A549 (cell line): ENCODE data around the gene CUL1. TPM values are rescaled to one million over a fixed set of nuclear protein-coding genes. Genes with fewer than 3 reads are reported as not detected.

Experiments
- ATAC-seq, 2 experiments: fragments of 200-7000 bp in 1 of 2; fragments of >200 bp in 1 of 2; cut with Nextera tagmentation in 1 of 2; cut with Tn5 transposase in 1 of 2; 3 replicates each; pipeline versions ENCODE4 v1.8.0 to v1.9.1; 2018 to 2020; ENCODE audit warnings: mild to moderate bottlenecking in 1 of 2, moderate library complexity in 1 of 2
- CTCF ChIA-PET: fragments of 300-600 bp; sonication (Branson Sonifier 250); formaldehyde crosslinking; extraction: SDS; loops from one replicate; lab custom pipeline; 2021; ENCODE audit warnings: antibody characterized with exemption, inconsistent platforms; lab: Yijun Ruan, JAX
- POLR2A ChIA-PET: fragments of 350-600 bp; formaldehyde crosslinking; extraction: SDS; loops from one replicate; lab custom pipeline; 2021; ENCODE audit warnings: antibody characterized with exemption, inconsistent platforms; lab: Yijun Ruan, JAX
- DNase-seq, 2 experiments: peaks; one replicate each; pipeline versions ENCODE4 v3.0.0 to v3.0.0-alpha.2; 2011 to 2016; ENCODE audit warnings: low read depth in 1 of 2, low spot score in 1 of 2
- FAIRE-seq: peaks from 2 replicates; lab custom pipeline; 2011; peaks lifted over from hg19 to GRCh38; lab: Jason Lieb, UNC
- H3K27ac ChIP-seq, 2 experiments: fragments of >200 bp; sonication (Bioruptor Twin); formaldehyde crosslinking; 3 replicates each; pipeline ENCODE4 v1.5.1; 2016 to 2017
- H3K4me1 ChIP-seq: fragments of >200 bp; sonication (Bioruptor Twin); formaldehyde crosslinking; 3 replicates; pipeline ENCODE4 v1.6.1; 2016
- H3K4me2 ChIP-seq: fragments of >200 bp; sonication (Bioruptor Twin); formaldehyde crosslinking; 3 replicates; pipeline ENCODE4 v1.6.1; 2016
- H3K4me3 ChIP-seq: fragments of >200 bp; sonication (Bioruptor Twin); formaldehyde crosslinking; 3 replicates; pipeline ENCODE4 v1.5.1; 2016
- H3K9me3 ChIP-seq: fragments of >200 bp; sonication (Bioruptor Twin); formaldehyde crosslinking; 3 replicates; pipeline ENCODE4 v1.6.1; 2016
- ATOH8 ChIP-seq: fragments of 250-450 bp; sonication (Bioruptor Pico); IDR thresholded peaks from 2 replicates; pipeline ENCODE4 v1.5.0; 2020; ENCODE audit warnings: low read depth, mild to moderate bottlenecking, moderate library complexity
- BHLHE40 ChIP-seq: IDR thresholded peaks from 2 replicates; pipeline ENCODE4 v1.6.1; 2012; ENCODE audit warnings: low read depth, low read length, inconsistent platforms
- CBX2 ChIP-seq: fragments of 200-600 bp; sonication (generic); IDR thresholded peaks from 2 replicates; pipeline ENCODE4 v1.6.1; 2016; ENCODE audit warnings: low read depth, mild to moderate bottlenecking, borderline replicate concordance
- CBX8 ChIP-seq: fragments of 200-600 bp; sonication (generic); IDR thresholded peaks from 2 replicates; pipeline ENCODE4 v1.6.1; 2016
- CEBPB ChIP-seq, 2 experiments: fragments of >200 bp in 1 of 2; sonication (Bioruptor Twin) in 1 of 2; formaldehyde crosslinking in 1 of 2; IDR thresholded peaks; 2 replicates each; pipeline ENCODE4 v1.6.1; 2012 to 2016
- CTCF ChIP-seq: fragments of >200 bp; sonication (Bioruptor Twin); formaldehyde crosslinking; IDR thresholded peaks from 3 replicates; pipeline ENCODE4 v1.5.1; 2016
- ELK1 ChIP-seq: fragments of 150-350 bp; IDR thresholded peaks from 2 replicates; pipeline ENCODE4 v1.6.1; 2014; ENCODE audit warnings: low read depth, mild to moderate bottlenecking, low read length
- FOSB ChIP-seq: fragments of 250-450 bp; sonication (Bioruptor Pico); IDR thresholded peaks from 2 replicates; pipeline ENCODE4 v1.5.0; 2020; ENCODE audit warnings: mild to moderate bottlenecking, moderate library complexity
- FOXS1 ChIP-seq: fragments of 250-450 bp; sonication (Bioruptor Pico); IDR thresholded peaks from 2 replicates; pipeline ENCODE4 v1.5.0; 2020; ENCODE audit warnings: mild to moderate bottlenecking, moderate library complexity
- GATA3 ChIP-seq: IDR thresholded peaks from 2 replicates; pipeline ENCODE4 v1.6.1; 2012; ENCODE audit warnings: borderline replicate concordance
- HDAC2 ChIP-seq: fragments of 200-600 bp; sonication (generic); IDR thresholded peaks from 2 replicates; pipeline ENCODE4 v1.6.1; 2016
- HEYL ChIP-seq: fragments of 250-450 bp; sonication (Bioruptor Pico); IDR thresholded peaks from 2 replicates; pipeline ENCODE4 v1.8.0; 2021; ENCODE audit warnings: mild to moderate bottlenecking, moderate library complexity
- HOXB13 ChIP-seq: fragments of 250-450 bp; sonication (Bioruptor Pico); IDR thresholded peaks from 2 replicates; pipeline ENCODE4 v1.5.0; 2020; ENCODE audit warnings: low read depth, mild to moderate bottlenecking, moderate library complexity
- HOXB5 ChIP-seq: fragments of 250-450 bp; sonication (Bioruptor Pico); IDR thresholded peaks from 2 replicates; pipeline ENCODE4 v1.5.0; 2020; ENCODE audit warnings: mild to moderate bottlenecking, moderate library complexity
- JUN ChIP-seq, 2 experiments: fragments of >200 bp; sonication (Bioruptor Twin); formaldehyde crosslinking; IDR thresholded peaks; 2 replicates in 1 of 2; 3 replicates in 1 of 2; pipeline ENCODE4 v1.6.1; 2016 to 2017
- MAZ ChIP-seq: fragments of 150-350 bp; IDR thresholded peaks from 2 replicates; pipeline ENCODE4 v1.6.1; 2014; ENCODE audit warnings: antibody characterized with exemption, low read depth, low read length, borderline replicate concordance
- NFE2L2 ChIP-seq: fragments of 150-350 bp; conservative IDR thresholded peaks from 2 replicates; pipeline ENCODE4 v1.6.1; 2014; ENCODE audit warnings: low read length
- PHF8 ChIP-seq: fragments of 200-600 bp; sonication (generic); IDR thresholded peaks from 2 replicates; pipeline ENCODE4 v1.6.1; 2016; ENCODE audit warnings: low read depth, mild to moderate bottlenecking, antibody characterized with exemption, moderate library complexity, borderline replicate concordance
- POLR2AphosphoS2 ChIP-seq: conservative IDR thresholded peaks from 2 replicates; pipeline ENCODE4 v1.6.1; 2012; ENCODE audit warnings: low read length, improper control_type of control experiment, inconsistent platforms
- RNF2 ChIP-seq: fragments of 200-600 bp; sonication (generic); IDR thresholded peaks from 2 replicates; pipeline ENCODE4 v1.6.1; 2016; ENCODE audit warnings: low read depth, mild to moderate bottlenecking, antibody characterized with exemption, moderate library complexity, borderline replicate concordance
- ZC3H11A ChIP-seq: fragments of 450-650 bp; IDR thresholded peaks from 2 replicates; pipeline ENCODE4 v1.6.1; 2014; ENCODE audit warnings: antibody characterized with exemption, mild to moderate bottlenecking
- ZFP36 ChIP-seq: fragments of 450-650 bp; IDR thresholded peaks from 2 replicates; pipeline ENCODE4 v1.6.1; 2014; ENCODE audit warnings: borderline replicate concordance; ENCODE audit not compliant: partially characterized antibody
- WGBS: methylation state at CpG from one replicate; pipeline ENCODE4 v1.1.6; 2017; ENCODE audit errors: missing lambda C conversion rate; 5-methylcytosine and 5-hydroxymethylcytosine counted together
- polyA plus RNA-seq, 4 experiments: library from polyadenylated mRNA; depleted of rRNA in 3 of 4; stranded (reverse); fragments of >200 nt; fragmentation: RNase III in 1 of 4; extraction: RNeasy Plus Mini Kit Qiagen cat#74134 plus additional on column Dnase treatment in 1 of 4; gene quantifications; 2 replicates in 3 of 4; 3 replicates in 1 of 4; pipeline ENCODE4 v1.2.3, GENCODE V29; 2011 to 2017

The CUL1 gene
- polyA plus RNA-seq, 2 of the 4 experiments (the other 2 are of a cell fraction) = 57.9 to 70.6 TPM

- CTCF ChIA-PET = interaction anchor here (0.7 kb wide), 1 partner anchor 88 kb away, joined by 3 read pairs; no protein-coding TSS in a partner anchor
- H3K4me3 ChIP-seq = no peak overlapping the region
- H3K9me3 ChIP-seq = no peaks in the 10 kb centered on the region
- H3K4me1 ChIP-seq = no peaks in the 10 kb centered on the region
- POLR2A ChIA-PET = no interaction called here
- H3K4me2 ChIP-seq = no peak overlapping the region
- ATAC-seq (no peak), DNase-seq (no peak)
- H3K27ac ChIP-seq = no peak overlapping the region
- WGBS = 64% methylated on average over 2 of the region's 2 CpGs
- TF ChIP-seq GATA3 = no peak
- no peak for TF ChIP-seq HOXB13 (CRISPR knock-in tag)
- no peak for TF ChIP-seq JUN (IDR thresholded peaks at IDR 0.05)
- no peak for TF ChIP-seq ZFP36
- TF ChIP-seq ZC3H11A = no peak
- TF ChIP-seq FOXS1 (CRISPR knock-in tag) = no peak
- TF ChIP-seq, all 56 proteins: peak for 0
- no peak for FAIRE-seq
These were observed 11.1 kb upstream of the CUL1 start for GRCh38 chr7:148687555-148687954.

- FAIRE-seq = no peak
- CTCF ChIA-PET = interaction anchor here (0.7 kb wide), 1 partner anchor 87 kb away, joined by 3 read pairs; no protein-coding TSS in a partner anchor
- TF ChIP-seq GATA3 = no peak
- no peak for TF ChIP-seq FOXS1 (CRISPR knock-in tag)
- no peak for TF ChIP-seq HOXB5
- no peak for TF ChIP-seq ATOH8 (CRISPR knock-in tag)
- no peak for TF ChIP-seq PHF8
- no peak for TF ChIP-seq JUN (IDR thresholded peaks at IDR 0.05)
- TF ChIP-seq, all 56 proteins: peak for 0
- H3K4me2 ChIP-seq = no peak overlapping the region
- no peaks in the 10 kb centered on the region for H3K4me1 ChIP-seq
- H3K9me3 ChIP-seq = no peaks in the 10 kb centered on the region
- WGBS = 78% methylated on average over 1 of the region's 1 CpG
- H3K27ac ChIP-seq = no peak overlapping the region
- H3K4me3 ChIP-seq = no peak overlapping the region
- POLR2A ChIA-PET = no interaction called here
- DNase-seq (no peak), ATAC-seq (no peak)
These were observed 10.2 kb upstream of the CUL1 start for GRCh38 chr7:148688526-148688925.

- no peak for ATAC-seq
- POLR2A ChIA-PET = interaction anchor here (0.7 kb wide), 1 partner anchor 29 kb away, joined by 3 read pairs; no protein-coding TSS in a partner anchor
- CTCF ChIA-PET = no interaction called here
- peaks cover 7% of the 10 kb centered on the region; the same call in 2 of the 3 replicates for H3K4me1 ChIP-seq
- no peaks in the 10 kb centered on the region for H3K9me3 ChIP-seq
- no peak for FAIRE-seq
- WGBS = 85% methylated on average over 7 of the region's 7 CpGs
- no peak overlapping the region for H3K27ac ChIP-seq
- H3K4me2 ChIP-seq = no peak overlapping the region
- TF ChIP-seq HOXB13 (CRISPR knock-in tag) (no peak), FOXS1 (CRISPR knock-in tag) (no peak)
- TF ChIP-seq, all 56 proteins: peak for 0
- no peak overlapping the region for H3K4me3 ChIP-seq
- DNase-seq = no peak
These were observed 5.1 kb upstream of the CUL1 start for GRCh38 chr7:148693651-148694050.

- ChIA-PET POLR2A (no interaction called here), CTCF (interaction anchor here (0.6 to 1.2 kb wide), 2 partner anchors 36 to 64 kb away, joined by 3 read pairs; no protein-coding TSS in a partner anchor)
- WGBS = 87% methylated on average over 5 of the region's 5 CpGs
- no peaks in the 10 kb centered on the region for H3K9me3 ChIP-seq
- no peak for ATAC-seq
- FAIRE-seq = no peak
- no peak overlapping the region for H3K4me2 ChIP-seq
- no peak for TF ChIP-seq ELK1
- TF ChIP-seq BHLHE40 = no peak
- TF ChIP-seq FOSB (CRISPR knock-in tag) = no peak
- no peak for DNase-seq
- H3K27ac ChIP-seq = no peak overlapping the region
- peaks cover 7% of the 10 kb centered on the region; the same call in 2 of the 3 replicates for H3K4me1 ChIP-seq
- no peak overlapping the region for H3K4me3 ChIP-seq
These were observed 4.1 kb upstream of the CUL1 start for GRCh38 chr7:148694631-148695030.

- Histone ChIP-seq H3K4me1 (peaks cover 14% of the 10 kb centered on the region), H3K4me2 (no peak overlapping the region), H3K27ac (no peak overlapping the region), H3K4me3 (no peak overlapping the region)
- no peak for FAIRE-seq
- DNase-seq = no peak
- 87% methylated on average over 3 of the region's 3 CpGs for WGBS
- CTCF ChIA-PET = interaction anchor here (1.5 kb wide), 1 partner anchor 272 kb away, joined by 3 read pairs; no protein-coding TSS in a partner anchor
- no peak for TF ChIP-seq CEBPB (IDR thresholded peaks at IDR 0.05)
- TF ChIP-seq NFE2L2 = no peak
- no peak for TF ChIP-seq CBX2
- TF ChIP-seq HDAC2 = no peak
- no peak for TF ChIP-seq CTCF
- TF ChIP-seq POLR2AphosphoS2 = no peak
- TF ChIP-seq HEYL (CRISPR knock-in tag) = no peak
- no peak for TF ChIP-seq CBX8
- TF ChIP-seq RNF2 = no peak
- TF ChIP-seq MAZ = no peak
- TF ChIP-seq, all 56 proteins: peak for 0
- no peak for ATAC-seq
- POLR2A ChIA-PET = no interaction called here
- no peaks in the 10 kb centered on the region for H3K9me3 ChIP-seq
These were observed 2.8 kb upstream of the CUL1 start for GRCh38 chr7:148695953-148696352.
